Mammary epithelial cell (primary cell): ENCODE results near the gene SPACDR.

Experiments used
- EZH2 ChIP-seq: IDR thresholded peaks from 2 replicates; pipeline ENCODE4 v1.6.1; 2012; ENCODE audit warnings: low read length, inconsistent platforms, borderline replicate concordance
- TF ChIP-seq, protein P1 (sequence below), 2 donors: IDR thresholded peaks in 1 of 2; conservative IDR thresholded peaks in 1 of 2; 2 replicates each; pipeline ENCODE4 v1.5.1; 2011 to 2012; ENCODE audit warnings: inconsistent platforms in 2 of 2, low read length in 2 of 2, mild to moderate bottlenecking in 2 of 2, control low read depth in 1 of 2, low read depth in 1 of 2; ENCODE audit not compliant: insufficient read depth in 1 of 2; ENCODE audit errors: extremely low read depth in 1 of 2

- TF ChIP-seq, protein P1, sequence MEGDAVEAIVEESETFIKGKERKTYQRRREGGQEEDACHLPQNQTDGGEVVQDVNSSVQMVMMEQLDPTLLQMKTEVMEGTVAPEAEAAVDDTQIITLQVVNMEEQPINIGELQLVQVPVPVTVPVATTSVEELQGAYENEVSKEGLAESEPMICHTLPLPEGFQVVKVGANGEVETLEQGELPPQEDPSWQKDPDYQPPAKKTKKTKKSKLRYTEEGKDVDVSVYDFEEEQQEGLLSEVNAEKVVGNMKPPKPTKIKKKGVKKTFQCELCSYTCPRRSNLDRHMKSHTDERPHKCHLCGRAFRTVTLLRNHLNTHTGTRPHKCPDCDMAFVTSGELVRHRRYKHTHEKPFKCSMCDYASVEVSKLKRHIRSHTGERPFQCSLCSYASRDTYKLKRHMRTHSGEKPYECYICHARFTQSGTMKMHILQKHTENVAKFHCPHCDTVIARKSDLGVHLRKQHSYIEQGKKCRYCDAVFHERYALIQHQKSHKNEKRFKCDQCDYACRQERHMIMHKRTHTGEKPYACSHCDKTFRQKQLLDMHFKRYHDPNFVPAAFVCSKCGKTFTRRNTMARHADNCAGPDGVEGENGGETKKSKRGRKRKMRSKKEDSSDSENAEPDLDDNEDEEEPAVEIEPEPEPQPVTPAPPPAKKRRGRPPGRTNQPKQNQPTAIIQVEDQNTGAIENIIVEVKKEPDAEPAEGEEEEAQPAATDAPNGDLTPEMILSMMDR (conservative IDR thresholded peaks at IDR 0.05 in 1 of 2, IDR thresholded peaks at IDR 0.05 in 1 of 2; ENCODE audit: extremely low read depth in 1 of 2, insufficient read depth in 1 of 2, low read depth in 1 of 2, low read length in 2 of 2) = no peak
- TF ChIP-seq EZH2 = no peak
Measured at GRCh38 chr7:100513212-100513810, 49.3 kb upstream of the SPACDR start.
